Activated B cell treated with CpG ODN at 0.5 μM for 24 hours (primary cell): Measurements from ENCODE around the gene PLPP1. TPM values are rescaled to one million over a fixed set of nuclear protein-coding genes. Genes with fewer than 3 reads are reported as not detected.

Experiments
- ATAC-seq: fragments of 200-7000 bp; cut with Tn5 transposase; one replicate; pipeline ENCODE4 v1.10.0; 2021; ENCODE audit warnings: low read depth, mild to moderate bottlenecking, moderate library complexity
- CTCF ChIA-PET: fragments of 350-600 bp; sonication (Branson Sonifier 250); formaldehyde crosslinking; loops from one replicate; lab custom pipeline; 2021; ENCODE audit warnings: antibody characterized with exemption; lab: Charles Lee
- POLR2A ChIA-PET: fragments of 350-600 bp; sonication (Branson Sonifier 250); formaldehyde crosslinking; loops from one replicate; lab custom pipeline; 2021; ENCODE audit warnings: antibody characterized with exemption; lab: Charles Lee
- DNase-seq: peaks from one replicate; pipeline ENCODE4 v3.0.0; 2022
- H3K27ac Mint-ChIP-seq: one replicate; pipeline ENCODE4 v1.8.0; 2020; ENCODE audit warnings: mixed read lengths
- H3K27me3 Mint-ChIP-seq: one replicate; pipeline ENCODE4 v1.8.0; 2021; ENCODE audit warnings: mixed read lengths
- H3K36me3 Mint-ChIP-seq: one replicate; pipeline ENCODE4 v1.8.0; 2021; ENCODE audit warnings: low read depth, mixed read lengths
- H3K4me1 Mint-ChIP-seq: one replicate; pipeline ENCODE4 v1.8.0; 2021; ENCODE audit warnings: mixed read lengths
- H3K4me3 Mint-ChIP-seq: one replicate; pipeline ENCODE4 v1.8.0; 2020; ENCODE audit warnings: mild to moderate bottlenecking, mixed read lengths
- H3K9me3 Mint-ChIP-seq: one replicate; pipeline ENCODE4 v1.8.0; 2020; ENCODE audit warnings: mixed read lengths
- intact Hi-C: fragments of 100-400 bp; cut with micrococcal nuclease; formaldehyde crosslinking; loops from one replicate; pipeline ENCODE4 v1.15.1; 2024
- total RNA-seq: library from RNA; stranded (reverse); gene quantifications from 2 replicates; pipeline ENCODE4 v1.2.3, GENCODE V29; 2022
- TF ChIP-seq, protein P1 (sequence below): fragments of 200-600 bp; IDR thresholded peaks from one replicate; pipeline ENCODE4 v1.8.0; 2022; ENCODE audit warnings: antibody characterized with exemption, mild to moderate bottlenecking

The PLPP1 gene
- total RNA-seq, 1 donor from 2014 or later, result 12.0 TPM

DNA sequence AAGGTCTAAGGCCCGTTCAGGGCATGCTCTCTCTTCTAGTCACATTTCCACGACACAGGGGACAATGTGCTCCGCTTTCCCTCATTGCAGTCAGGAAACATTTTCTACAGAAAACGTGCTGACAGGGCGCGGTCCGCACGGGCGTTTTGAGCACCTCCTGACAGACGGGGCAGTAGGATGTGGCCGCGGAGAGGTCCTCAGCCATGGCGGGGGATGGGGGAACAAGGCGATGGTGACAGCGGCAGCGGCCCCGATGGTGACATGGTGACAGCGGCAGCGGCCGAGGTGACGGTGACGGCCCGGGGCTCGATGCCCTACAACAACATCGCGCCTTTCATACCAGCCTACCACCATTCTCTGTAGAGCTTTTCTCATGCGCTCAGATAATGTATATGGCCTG lies 4.1 kb downstream of the PLPP1 start:
- Mint-ChIP-seq H3K4me3 (no peak overlapping the region), H3K27ac (no peak overlapping the region), H3K4me1 (peaks cover 16% of the 10 kb centered on the region), H3K9me3 (no peaks in the 10 kb centered on the region), H3K27me3 (no peaks in the 10 kb centered on the region), H3K36me3 (peaks cover 7% of the 10 kb centered on the region)
- CTCF ChIA-PET, result no interaction called here
- DNase-seq, result no peak
- TF ChIP-seq, protein P1, sequence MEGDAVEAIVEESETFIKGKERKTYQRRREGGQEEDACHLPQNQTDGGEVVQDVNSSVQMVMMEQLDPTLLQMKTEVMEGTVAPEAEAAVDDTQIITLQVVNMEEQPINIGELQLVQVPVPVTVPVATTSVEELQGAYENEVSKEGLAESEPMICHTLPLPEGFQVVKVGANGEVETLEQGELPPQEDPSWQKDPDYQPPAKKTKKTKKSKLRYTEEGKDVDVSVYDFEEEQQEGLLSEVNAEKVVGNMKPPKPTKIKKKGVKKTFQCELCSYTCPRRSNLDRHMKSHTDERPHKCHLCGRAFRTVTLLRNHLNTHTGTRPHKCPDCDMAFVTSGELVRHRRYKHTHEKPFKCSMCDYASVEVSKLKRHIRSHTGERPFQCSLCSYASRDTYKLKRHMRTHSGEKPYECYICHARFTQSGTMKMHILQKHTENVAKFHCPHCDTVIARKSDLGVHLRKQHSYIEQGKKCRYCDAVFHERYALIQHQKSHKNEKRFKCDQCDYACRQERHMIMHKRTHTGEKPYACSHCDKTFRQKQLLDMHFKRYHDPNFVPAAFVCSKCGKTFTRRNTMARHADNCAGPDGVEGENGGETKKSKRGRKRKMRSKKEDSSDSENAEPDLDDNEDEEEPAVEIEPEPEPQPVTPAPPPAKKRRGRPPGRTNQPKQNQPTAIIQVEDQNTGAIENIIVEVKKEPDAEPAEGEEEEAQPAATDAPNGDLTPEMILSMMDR, result no peak
- intact Hi-C loops, result loop anchor here (5.0 to 10.0 kb wide), 5 partner anchors 108 to 1644 kb away; partner anchors contain the start of genes ARL15, GPBP1 and MAP3K1
- no peak for ATAC-seq
- POLR2A ChIA-PET, result no interaction called here

DNA sequence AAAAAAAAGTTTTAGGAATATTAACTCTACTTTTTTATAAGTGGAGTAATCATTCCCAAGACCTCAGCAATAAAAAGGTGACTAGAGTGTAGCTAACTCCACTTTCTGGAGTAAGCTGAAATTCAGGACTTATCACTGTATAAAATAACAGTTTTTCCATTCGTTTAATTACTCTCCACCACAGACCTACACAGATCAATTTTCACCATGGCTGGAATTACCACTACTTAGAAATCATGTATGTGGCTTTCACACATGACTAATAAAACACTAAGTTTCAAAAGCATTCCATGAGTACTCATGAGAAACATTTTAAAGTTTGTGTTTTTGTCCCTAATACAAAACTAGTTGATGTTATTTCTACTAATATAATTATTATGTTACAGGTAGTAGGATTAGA lies 9.9 kb downstream of the PLPP1 start:
- no peaks in the 10 kb centered on the region for H3K9me3 Mint-ChIP-seq

DNA sequence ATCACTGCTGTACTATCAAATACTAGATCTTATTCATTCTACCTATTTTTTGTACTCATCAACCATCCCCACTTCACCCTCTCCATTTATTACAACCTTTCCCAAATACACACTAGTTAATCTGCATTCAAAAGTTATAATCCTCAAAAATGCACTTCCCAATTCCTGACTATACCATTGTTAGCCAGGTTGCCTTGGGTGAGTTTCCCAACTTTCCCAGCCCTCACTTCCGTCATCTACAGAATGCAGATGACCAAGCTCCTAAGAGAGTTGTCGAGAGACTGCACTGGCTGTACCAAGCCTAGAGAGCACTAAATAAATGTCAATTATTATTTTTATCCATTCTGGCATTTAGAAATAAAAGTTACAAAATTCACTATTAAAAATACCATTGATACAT lies 11.5 kb downstream of the PLPP1 start:
- Mint-ChIP-seq H3K4me3 (no peak overlapping the region), H3K36me3 (no peaks in the 10 kb centered on the region), H3K27ac (no peak overlapping the region), H3K4me1 (no peaks in the 10 kb centered on the region), H3K9me3 (no peaks in the 10 kb centered on the region), H3K27me3 (no peaks in the 10 kb centered on the region)
- no peak for DNase-seq
- intact Hi-C loops, result no loop called here
- CTCF ChIA-PET, result no interaction called here
- POLR2A ChIA-PET, result no interaction called here
- TF ChIP-seq, protein P1, result no peak
- no peak for ATAC-seq

More for the DNA sequence above, 9.9 kb downstream of the PLPP1 start:
- ChIA-PET POLR2A (interaction anchor here (0.6 kb wide), 1 partner anchor 40 kb away, joined by 3 read pairs; no protein-coding TSS in a partner anchor), CTCF (no interaction called here)
- H3K4me3 Mint-ChIP-seq, result no peak overlapping the region
- H3K27ac Mint-ChIP-seq, result no peak overlapping the region
- no peaks in the 10 kb centered on the region for H3K4me1 Mint-ChIP-seq
- H3K27me3 Mint-ChIP-seq, result no peaks in the 10 kb centered on the region
- no peak for ATAC-seq
- TF ChIP-seq, protein P1, result no peak
- H3K36me3 Mint-ChIP-seq, result no peaks in the 10 kb centered on the region
- intact Hi-C loops, result no loop called here
- no peak for DNase-seq

DNA sequence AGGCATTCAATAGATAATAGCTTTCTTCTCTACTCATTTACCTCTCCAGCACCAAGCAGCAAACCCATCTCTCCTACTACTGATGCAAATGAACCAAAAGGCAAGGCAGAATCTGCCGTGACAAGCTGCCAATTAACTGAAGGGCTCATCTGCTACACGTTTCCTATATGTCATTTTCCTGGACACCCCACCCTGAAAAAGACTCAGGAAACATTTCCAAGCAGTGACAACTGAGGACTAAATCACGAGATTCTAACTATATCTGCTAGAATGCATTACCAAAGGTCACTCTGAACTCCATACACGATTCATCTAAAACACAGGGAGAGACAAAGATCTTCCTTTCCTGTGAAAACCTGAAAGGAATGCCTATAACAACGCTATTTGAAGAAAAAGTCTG lies 12.9 kb downstream of the PLPP1 start:
- ChIA-PET CTCF (no interaction called here), POLR2A (interaction anchor here (0.5 kb wide), 1 partner anchor 214 kb away, joined by 3 read pairs; the partner anchor contains the start of gene MTREX)
- no peaks in the 10 kb centered on the region for H3K27me3 Mint-ChIP-seq
- DNase-seq (no peak), ATAC-seq (no peak)
- H3K36me3 Mint-ChIP-seq, result no peaks in the 10 kb centered on the region
- no peaks in the 10 kb centered on the region for H3K9me3 Mint-ChIP-seq
- no peak overlapping the region for H3K27ac Mint-ChIP-seq
- TF ChIP-seq, protein P1, result no peak
- no peaks in the 10 kb centered on the region for H3K4me1 Mint-ChIP-seq
- intact Hi-C loops, result no loop called here
- H3K4me3 Mint-ChIP-seq, result no peak overlapping the region

DNA sequence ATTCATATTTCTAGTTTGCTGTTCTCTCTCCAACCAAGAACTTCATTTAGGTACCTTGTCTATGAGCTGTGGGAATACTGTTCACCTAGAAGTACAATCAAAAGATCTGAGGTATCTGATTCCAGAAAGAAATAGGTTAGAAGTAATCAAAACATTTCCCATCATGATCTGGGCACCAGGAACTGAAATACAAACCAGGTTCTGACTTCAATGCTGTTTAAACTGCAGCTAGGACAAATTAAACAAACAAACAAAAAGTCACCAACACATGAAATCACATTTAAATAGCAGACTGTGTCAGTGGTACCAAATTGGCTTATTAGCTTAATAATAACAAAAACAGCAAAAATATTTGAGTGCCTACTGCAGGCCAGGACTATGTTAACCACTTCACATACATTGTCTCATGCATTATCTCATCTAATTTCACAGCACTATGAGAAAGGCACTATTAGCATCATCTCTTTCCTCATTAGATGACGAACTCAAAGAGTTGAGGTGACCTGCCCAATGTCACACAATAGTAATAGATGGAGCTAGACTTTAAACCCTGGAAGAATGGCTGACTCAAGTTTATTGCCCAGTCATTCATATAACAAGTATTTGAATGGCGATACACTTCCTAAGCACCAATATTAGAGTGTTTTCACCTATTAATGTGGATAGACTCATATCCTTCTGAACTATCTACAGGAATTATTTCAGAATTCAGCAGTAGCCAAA lies 14.5 kb downstream of the PLPP1 start:
- TF ChIP-seq, protein P1, result no peak
- POLR2A ChIA-PET, result interaction anchor here (0.6 to 1.2 kb wide), 2 partner anchors 14 to 880 kb away, joined by 3 to 7 read pairs; partner anchors contain the start of gene PLPP1

More for the DNA sequence above, 14.5 kb downstream of the PLPP1 start:
- CTCF ChIA-PET, result no interaction called here
- Mint-ChIP-seq H3K36me3 (no peaks in the 10 kb centered on the region), H3K27me3 (no peaks in the 10 kb centered on the region), H3K27ac (no peak overlapping the region), H3K4me1 (no peaks in the 10 kb centered on the region), H3K4me3 (no peak overlapping the region), H3K9me3 (no peaks in the 10 kb centered on the region)
- ATAC-seq, result no peak
- no peak for DNase-seq
- intact Hi-C loops, result no loop called here
